GM12878 (cell line): ENCODE measurements around the gene PLAC9. TPM values are rescaled to one million over a fixed set of nuclear protein-coding genes. Genes with fewer than 3 reads are reported as not detected.
A peak's percentile ranks its signal among the peaks of the same experiment; 100 is the strongest.
"Not testable (repeated sequence)": the region's sequence is repeated elsewhere in the genome, so short reads cannot be mapped to it uniquely, and the experiment has no call there.

Experiments
- ATAC-seq: fragments of 200-7000 bp; cut with Tn5 transposase; 3 replicates; pipeline ENCODE4 v1.9.1; 2020; ENCODE audit warnings: mild to moderate bottlenecking, moderate library complexity
- BruUV-seq: library from RNA; stranded (reverse); fragments of 400-500 nt; replicated peaks from 2 replicates; lab custom pipeline; 2021; lab: Mats Ljungman, UMichigan
- CTCF ChIA-PET: fragments of 300-600 bp; sonication (Branson Sonifier 250); formaldehyde crosslinking; extraction: SDS; loops from one replicate; lab custom pipeline; 2021; ENCODE audit warnings: inconsistent platforms; lab: Yijun Ruan, JAX
- POLR2A ChIA-PET: fragments of 350-600 bp; formaldehyde crosslinking; extraction: SDS; loops from one replicate; lab custom pipeline; 2021; ENCODE audit warnings: inconsistent platforms; lab: Charles Lee
- RAD21 ChIA-PET: fragments of 300-600 bp; sonication (Branson Sonifier 250); formaldehyde crosslinking; loops from one replicate; lab custom pipeline; 2023; ENCODE audit warnings: antibody characterized with exemption; ENCODE audit not compliant: unreplicated experiment; lab: Charles Lee
- SMC1A ChIA-PET: fragments of 300-600 bp; sonication (Branson Sonifier 250); formaldehyde crosslinking; loops from one replicate; lab custom pipeline; 2023; ENCODE audit not compliant: unreplicated experiment, uncharacterized antibody; lab: Charles Lee
- DNase-seq: peaks from one replicate; pipeline ENCODE4 v3.0.0-alpha.2; 2011; ENCODE audit warnings: low read depth, low spot score
- FAIRE-seq: peaks from 3 replicates; lab custom pipeline; 2011; peaks lifted over from hg19 to GRCh38; lab: Jason Lieb, UNC
- H2AFZ ChIP-seq: 2 replicates; pipeline ENCODE4 v1.6.0; 2011; ENCODE audit warnings: low read depth, low read length, control low read depth; ENCODE audit not compliant: control insufficient read depth
- H3K27ac ChIP-seq: 2 replicates; pipeline ENCODE4 v1.5.1; 2011; ENCODE audit warnings: control low read depth; ENCODE audit not compliant: control insufficient read depth, insufficient read depth
- H3K27me3 ChIP-seq, 2 experiments: replicated peaks in 1 of 2; 2 replicates each; pipeline versions ENCODE4 v1.6.0 to v1.6.1; 2011; ENCODE audit warnings: low read length in 1 of 2; ENCODE audit not compliant: control insufficient read depth in 2 of 2, insufficient read depth in 2 of 2
- H3K36me3 ChIP-seq, 2 experiments: 2 replicates each; pipeline ENCODE4 v1.5.1; 2011; ENCODE audit warnings: low read length in 1 of 2; ENCODE audit not compliant: control insufficient read depth in 2 of 2, insufficient read depth in 2 of 2
- H3K4me1 ChIP-seq: 2 replicates; pipeline ENCODE4 v1.6.1; 2011; ENCODE audit warnings: mild to moderate bottlenecking, low read length, moderate library complexity, mixed read lengths; ENCODE audit not compliant: control insufficient read depth, insufficient read depth
- H3K4me2 ChIP-seq: 2 replicates; pipeline ENCODE4 v1.6.0; 2011; ENCODE audit warnings: control low read depth; ENCODE audit not compliant: control insufficient read depth, insufficient read depth
- H3K4me3 ChIP-seq: fragments of 200-600 bp; sonication (generic); 2 replicates; pipeline ENCODE4 v1.5.1; 2016
- H3K79me2 ChIP-seq: 2 replicates; pipeline ENCODE4 v1.6.0; 2011; ENCODE audit warnings: low read length; ENCODE audit not compliant: control insufficient read depth, insufficient read depth
- H3K9ac ChIP-seq: 2 replicates; pipeline ENCODE4 v1.8.0; 2011; ENCODE audit warnings: low read length, control low read depth, mixed read lengths; ENCODE audit not compliant: control insufficient read depth, insufficient read depth
- H3K9me3 ChIP-seq: replicated peaks from 3 replicates; pipeline ENCODE4 v1.5.1; 2011; ENCODE audit warnings: mild to moderate bottlenecking, low read length; ENCODE audit not compliant: control insufficient read depth, insufficient read depth
- H4K20me1 ChIP-seq: 2 replicates; pipeline ENCODE4 v1.6.0; 2011; ENCODE audit not compliant: control insufficient read depth, insufficient read depth
- EED ChIP-seq: sonication (generic); IDR thresholded peaks from 2 replicates; pipeline ENCODE4 v1.6.1; 2016; ENCODE audit warnings: antibody characterized with exemption, low read depth
- POLR2A ChIP-seq: IDR thresholded peaks from 2 replicates; pipeline ENCODE4 v1.6.1; 2011; ENCODE audit warnings: low read depth, mild to moderate bottlenecking, low read length
- WGBS: methylation state at CpG from one replicate; pipeline ENCODE4 v1.1.6; 2016; ENCODE audit warnings: low lambda C conversion rate; ENCODE audit not compliant: insufficient replicate concordance, insufficient coverage; ENCODE audit errors: missing lambda C conversion rate; 5-methylcytosine and 5-hydroxymethylcytosine counted together
- in situ Hi-C: fragments of 300-500 bp; cut with MboI; formaldehyde crosslinking; loops from 9 replicates; pipeline ENCODE4 v1.14.3; 2018; ENCODE audit warnings: mixed read lengths
- intact Hi-C: fragments of 100-400 bp; cut with micrococcal nuclease; formaldehyde crosslinking; loops from one replicate; pipeline ENCODE4 v1.14.2; 2022; ENCODE audit not compliant: unreplicated experiment
- polyA plus RNA-seq, 11 experiments: library from polyadenylated mRNA; depleted of rRNA in 4 of 11; unstranded in 6 of 11; stranded (reverse) in 5 of 11; fragments of >200 nt; fragmentation: Nextera tagmentation in 4 of 11; fragmentation: Illumina TruSeq in 1 of 11; extraction: Ambion mirVana in 4 of 11; extraction: Trizol in 1 of 11; gene quantifications; 1 replicate in 1 of 11; 2 replicates in 10 of 11; pipeline versions ENCODE4 v1.2.1 to v1.2.3, GENCODE V29; 2011 to 2016; ENCODE audit warnings: inconsistent platforms in 2 of 11, missing spikeins in 2 of 11, low read depth in 1 of 11
- total RNA-seq, 4 experiments: library from RNA; depleted of rRNA in 3 of 4; stranded (reverse); fragments of >200 nt in 3 of 4; fragmentation: Illumina TruSeq in 1 of 4; extraction: Trizol in 1 of 4; gene quantifications; 2 replicates each; pipeline versions ENCODE4 v1.2.1 to v1.2.3, GENCODE V29; 2013 to 2021

The PLAC9 gene
- total and polyA plus RNA-seq, 10 of the 15 experiments (the other 5 are each of a cell fraction or from before 2014, with no cell fraction given): not detected

- ChIA-PET POLR2A (interaction anchor here (0.6 to 0.8 kb wide), 3 partner anchors 53 to 76 kb away, joined by 3 to 5 read pairs (median 3); no protein-coding TSS in a partner anchor), RAD21 (interaction anchor here (0.7 to 3.1 kb wide), 11 partner anchors 11 to 277 kb away, joined by 3 to 82 read pairs (median 5); no protein-coding TSS in a partner anchor), SMC1A (interaction anchor here (1.1 to 3.1 kb wide), 7 partner anchors 9 to 79 kb away, joined by 3 to 77 read pairs (median 6); no protein-coding TSS in a partner anchor), CTCF (interaction anchor here (0.8 to 7.0 kb wide), 18 partner anchors 9 to 142 kb away, joined by 3 to 97 read pairs (median 7); no protein-coding TSS in a partner anchor)
- Histone ChIP-seq H3K4me1 (peaks cover 7% of the 10 kb centered on the region), H3K4me2 (0 out of 2 replicates have a peak overlapping the region, but pooled peaks have one; percentile 66), H2AFZ (no peak overlapping the region), H3K27ac (no peak overlapping the region), H3K9ac (no peak overlapping the region), H3K27me3 (no peaks in the 10 kb centered on the region; a peak in 1 of 4 replicates), H4K20me1 (no peaks in the 10 kb centered on the region), H3K36me3 (no peaks in the 10 kb centered on the region), H3K4me3 (no peak overlapping the region), H3K79me2 (no peaks in the 10 kb centered on the region), H3K9me3 (no peaks in the 10 kb centered on the region)
- BruUV-seq: no TSS peak
- peak; percentile 52 for ATAC-seq
- WGBS: 8% methylated on average over 12 of the region's 12 CpGs
- TF ChIP-seq POLR2A (0 out of 2 replicates have a peak, but pooled peaks have one; percentile 4), EED (no peak)
- DNase-seq: no peak
- intact Hi-C loops (no loop called here), in situ Hi-C loops (no loop called here)
- no peak for FAIRE-seq
These were observed 12.2 kb downstream of the PLAC9 start for GRCh38 chr10:80144696-80145131.

DNA sequence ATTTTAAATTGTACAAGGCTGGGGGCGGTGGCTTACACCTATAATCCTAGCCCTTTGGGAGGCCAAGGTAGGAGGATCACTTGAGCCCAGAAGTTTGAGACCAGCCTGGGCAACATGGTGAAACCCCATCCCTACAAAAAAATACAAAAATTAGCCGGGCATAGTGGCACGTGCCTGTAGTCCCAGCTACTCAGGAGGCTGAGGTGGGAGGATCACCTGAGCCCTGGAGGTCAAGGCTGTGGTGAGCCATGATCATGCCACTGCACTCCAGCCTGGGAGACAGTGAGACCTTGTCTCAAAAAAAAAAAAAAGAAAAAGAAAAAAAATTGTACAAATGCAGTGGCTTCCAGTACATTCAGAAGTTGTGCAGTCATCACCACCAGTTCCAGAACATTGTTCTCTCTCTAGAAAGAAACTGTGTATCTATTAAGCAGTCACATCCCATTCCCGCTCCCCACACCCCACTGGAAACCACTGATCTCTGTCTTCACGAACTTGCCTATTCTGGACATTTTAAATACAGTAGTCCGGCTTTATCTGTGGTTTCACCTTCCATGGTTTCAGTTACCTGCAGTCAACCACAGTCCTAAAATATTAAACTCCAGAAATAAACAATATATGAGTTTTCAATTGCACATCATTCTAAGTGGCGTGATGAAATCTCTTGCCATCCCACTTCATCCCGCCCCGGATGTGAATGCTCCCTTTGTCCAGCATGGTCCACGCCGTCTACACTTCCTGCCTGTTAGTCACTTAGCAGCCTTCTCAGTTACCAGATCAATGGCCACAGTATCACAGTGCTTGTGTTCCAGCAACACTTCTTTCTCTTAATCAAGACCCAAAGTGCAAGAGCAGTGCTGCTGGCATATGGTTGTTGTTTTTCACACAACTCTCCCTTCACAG is 13.1 kb downstream of the PLAC9 start:
- not testable (repeated sequence) for H3K4me2 ChIP-seq, H3K9me3 ChIP-seq, H3K79me2 ChIP-seq, BruUV-seq, H3K27ac ChIP-seq, FAIRE-seq
- SMC1A ChIA-PET: interaction anchor here (1.1 to 3.1 kb wide), 3 partner anchors 74 to 77 kb away, joined by 4 to 77 read pairs (median 7); no protein-coding TSS in a partner anchor
- 72% methylated on average over 11 of the region's 11 CpGs for WGBS
- 0 out of 2 replicates have a peak, but pooled peaks have one; percentile 24 for TF ChIP-seq POLR2A
- TF ChIP-seq, all 136 proteins: peak for 1; not testable (repeated sequence) for 135
- H3K27me3 ChIP-seq, intact Hi-C loops, H2AFZ ChIP-seq, DNase-seq, H3K4me1 ChIP-seq, H3K36me3 ChIP-seq, H4K20me1 ChIP-seq, H3K4me3 ChIP-seq, ATAC-seq, in situ Hi-C loops, H3K9ac ChIP-seq: not testable (repeated sequence)
- ChIA-PET RAD21 (interaction anchor here (0.7 to 3.1 kb wide), 7 partner anchors 15 to 276 kb away, joined by 3 to 82 read pairs (median 4); no protein-coding TSS in a partner anchor), POLR2A (interaction anchor here (0.7 kb wide), 1 partner anchor 69 kb away, joined by 3 read pairs; no protein-coding TSS in a partner anchor), CTCF (interaction anchor here (0.8 to 7.0 kb wide), 6 partner anchors 58 to 106 kb away, joined by 3 to 97 read pairs (median 3); no protein-coding TSS in a partner anchor)
